GM19328 (cell line): ENCODE data around the gene MGAT4A.
"Not testable (repeated sequence)": the region's sequence is repeated elsewhere in the genome, so short reads cannot be mapped to it uniquely, and the experiment has no call there.

Experiments used
- ATAC-seq: cut with Tn5 transposase; IDR thresholded peaks from one replicate; pipeline ENCODE4 v1.9.1; 2021; ENCODE audit warnings: mild to moderate bottlenecking, moderate library complexity; ENCODE audit not compliant: unreplicated experiment

Gene MGAT4A

DNA sequence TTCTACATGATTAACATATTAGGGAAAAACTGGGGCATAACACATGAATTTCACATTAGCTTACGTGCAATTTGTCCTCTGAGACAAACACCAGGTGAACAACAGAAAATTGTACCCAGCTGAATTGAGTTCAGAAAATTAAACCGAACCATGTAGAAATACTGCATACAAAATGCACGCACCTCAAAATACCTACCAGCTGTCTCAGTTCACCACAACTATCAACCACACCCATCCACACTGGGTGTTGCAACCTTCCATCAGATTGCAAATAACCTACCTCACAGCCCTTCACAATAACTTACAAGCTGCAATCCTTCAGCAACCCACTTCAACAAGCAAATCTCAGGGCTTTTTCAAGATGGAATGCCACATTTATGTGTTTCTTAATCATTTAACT is 66.6 kb downstream of the MGAT4A start:
- ATAC-seq = no peak

DNA sequence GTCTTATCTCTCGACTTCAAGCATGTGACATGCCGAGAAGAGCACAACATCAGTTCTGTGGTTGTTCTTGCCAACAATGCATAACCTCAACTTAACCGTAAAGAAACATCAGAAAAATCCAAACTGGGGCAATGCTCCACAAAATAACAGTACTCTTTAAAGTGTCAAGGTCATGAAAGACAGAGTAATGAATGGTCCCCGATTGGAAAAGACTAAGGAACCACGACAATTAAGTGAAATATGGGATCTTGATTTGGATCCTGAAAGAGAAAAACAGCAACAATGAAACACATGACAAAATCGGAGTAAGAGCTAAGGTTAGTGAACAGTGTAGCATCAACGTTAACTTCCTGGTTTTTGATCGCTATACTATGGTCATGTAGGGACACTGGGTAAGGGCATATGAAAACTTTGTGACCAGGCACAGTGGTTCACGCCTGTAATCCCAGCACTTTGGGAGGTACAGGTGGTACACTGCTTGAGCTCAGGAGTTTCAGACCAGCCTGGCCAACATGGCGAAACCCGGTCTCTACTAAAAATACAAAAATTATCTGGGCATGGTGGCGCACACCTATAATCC is 67.3 kb downstream of the MGAT4A start:
- no peak for ATAC-seq

DNA sequence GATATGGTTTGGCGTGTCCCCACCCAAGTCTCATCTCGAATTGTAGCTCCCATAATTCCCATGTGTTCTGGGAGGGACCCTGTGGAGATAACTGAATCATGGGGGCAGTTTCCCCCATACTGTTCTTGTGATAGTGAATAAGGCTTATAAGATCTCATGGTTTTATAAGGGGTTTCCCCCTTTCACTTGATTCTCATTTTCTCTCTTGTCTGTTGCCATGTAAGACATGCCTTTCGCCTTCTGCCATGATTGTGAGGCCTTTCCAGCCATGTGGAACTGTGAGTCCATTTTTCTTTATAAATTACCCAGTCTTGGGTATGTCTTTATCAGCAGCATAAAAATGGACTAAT is 71.5 kb downstream of the MGAT4A start:
- not testable (repeated sequence) for ATAC-seq

DNA sequence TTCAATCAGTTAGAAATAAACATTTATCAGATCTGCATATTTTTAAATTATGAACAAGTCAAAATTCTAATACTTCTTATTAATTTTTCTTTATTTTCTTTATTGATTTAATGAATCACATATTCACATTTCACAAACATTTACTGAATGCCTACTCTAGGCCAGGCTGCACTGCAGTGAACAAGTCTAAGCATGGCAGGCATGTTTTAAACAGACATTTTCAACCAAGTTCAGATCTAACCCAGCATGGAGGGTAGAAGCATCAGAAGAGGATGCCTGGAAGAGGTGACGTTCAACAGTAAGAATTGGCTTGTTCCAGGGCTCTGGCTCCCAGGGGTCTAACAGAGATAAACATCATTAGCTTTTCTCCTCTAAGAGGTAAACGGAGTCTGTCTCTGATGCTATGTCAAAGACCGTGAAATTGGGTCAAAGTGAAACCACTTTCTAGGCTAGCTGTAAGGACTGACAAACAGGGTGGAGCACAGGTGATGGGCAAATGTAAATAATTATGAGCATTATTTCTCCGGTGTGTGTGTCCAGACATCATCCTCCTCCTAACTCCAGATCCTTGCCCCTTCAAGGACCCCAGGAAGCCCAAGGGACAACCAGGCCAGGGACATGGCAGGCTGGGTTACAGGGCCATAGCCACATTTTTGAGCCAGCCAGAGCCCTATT is 72.0 kb downstream of the MGAT4A start:
- ATAC-seq = no peak

DNA sequence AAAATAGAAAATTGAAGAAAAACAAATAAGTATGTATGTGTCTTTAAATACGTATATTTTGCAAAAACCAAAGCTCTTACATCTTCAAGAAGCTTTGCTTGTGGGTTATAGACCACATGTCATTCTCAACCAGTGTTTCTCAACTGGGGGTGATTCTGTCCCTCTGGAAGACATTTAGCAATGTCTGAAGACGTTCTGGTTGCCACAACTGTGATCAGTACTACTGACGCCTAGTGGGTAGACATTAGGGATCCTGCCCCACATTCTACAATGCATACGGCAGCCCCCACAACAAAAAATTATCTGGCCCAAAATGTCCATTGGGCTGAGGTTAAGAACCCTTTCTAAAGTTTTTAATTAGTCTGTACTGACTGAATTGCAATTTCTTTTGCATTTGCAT is 74.1 kb downstream of the MGAT4A start:
- ATAC-seq = no peak

DNA sequence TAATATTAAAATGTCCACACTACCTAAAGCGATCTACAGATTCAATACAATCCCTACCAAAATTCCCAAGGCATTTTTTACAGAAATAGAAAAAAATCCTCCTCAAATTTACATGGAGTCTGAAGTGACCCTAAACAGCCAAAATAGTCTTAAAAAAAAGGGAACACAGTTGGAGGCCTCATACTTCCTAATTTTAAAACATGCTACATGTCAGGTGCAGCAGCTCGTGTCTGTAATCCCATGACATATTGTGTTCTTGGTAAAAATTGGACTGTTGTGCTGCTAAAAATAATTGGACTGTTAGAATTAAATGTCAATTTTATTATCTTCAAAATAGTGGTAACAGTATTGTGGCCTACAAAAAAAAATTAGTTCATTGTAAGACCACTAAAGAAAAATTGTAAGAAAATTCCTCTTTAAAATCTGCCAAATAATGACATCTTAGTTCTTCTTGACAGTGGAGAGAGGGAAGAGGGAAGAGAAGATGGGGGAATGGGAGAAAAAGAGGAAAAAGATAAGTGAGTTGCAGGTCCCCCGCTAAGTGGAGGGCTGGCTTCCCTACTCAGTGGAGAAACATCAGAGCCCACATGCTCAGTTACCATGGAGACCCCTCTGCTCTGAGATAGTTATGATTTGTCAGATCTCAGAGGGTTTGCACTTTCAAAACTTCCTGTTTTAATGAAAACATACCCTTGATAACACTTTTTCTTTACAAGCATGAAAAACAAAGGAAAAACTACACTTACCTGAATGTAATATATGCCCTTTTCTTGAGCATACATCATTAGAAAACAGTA is 76.0 kb downstream of the MGAT4A start:
- no peak for ATAC-seq

DNA sequence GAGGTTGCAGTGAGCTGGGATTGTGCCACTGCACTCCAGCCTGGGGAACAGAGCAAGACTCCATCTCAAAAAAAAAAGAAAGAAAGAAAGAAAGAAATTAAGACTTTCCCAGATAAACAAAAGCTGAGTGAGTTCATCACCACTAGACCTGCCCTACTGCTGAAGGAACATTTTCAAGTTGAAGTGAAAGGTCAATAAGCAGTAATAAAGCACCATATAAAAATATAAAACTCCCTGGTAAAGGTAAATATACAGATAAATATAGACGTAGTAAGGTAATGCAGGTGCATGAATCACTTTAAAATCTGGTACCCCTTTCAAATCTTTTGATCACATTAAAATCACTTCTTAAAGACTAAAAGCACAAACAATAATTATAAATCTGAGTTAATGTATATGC is 79.9 kb downstream of the MGAT4A start:
- no peak for ATAC-seq

DNA sequence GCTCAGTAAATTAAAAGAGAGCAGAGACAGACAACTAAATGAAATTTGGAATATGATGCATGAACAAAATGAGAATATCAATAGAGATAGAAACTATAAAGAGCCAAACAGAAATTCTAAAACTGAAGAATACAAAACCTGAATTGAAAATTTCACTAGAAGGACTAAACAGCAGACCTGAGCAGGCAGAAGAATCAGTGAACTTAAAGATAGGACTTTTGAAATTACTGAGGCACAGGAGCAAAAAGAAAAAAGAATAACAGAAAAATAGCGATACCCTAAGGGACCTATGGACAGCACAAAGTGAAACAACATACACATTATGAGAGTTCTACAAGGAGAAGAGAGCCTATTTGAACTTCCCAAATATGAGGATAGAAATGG is 80.9 kb downstream of the MGAT4A start:
- no peak for ATAC-seq

DNA sequence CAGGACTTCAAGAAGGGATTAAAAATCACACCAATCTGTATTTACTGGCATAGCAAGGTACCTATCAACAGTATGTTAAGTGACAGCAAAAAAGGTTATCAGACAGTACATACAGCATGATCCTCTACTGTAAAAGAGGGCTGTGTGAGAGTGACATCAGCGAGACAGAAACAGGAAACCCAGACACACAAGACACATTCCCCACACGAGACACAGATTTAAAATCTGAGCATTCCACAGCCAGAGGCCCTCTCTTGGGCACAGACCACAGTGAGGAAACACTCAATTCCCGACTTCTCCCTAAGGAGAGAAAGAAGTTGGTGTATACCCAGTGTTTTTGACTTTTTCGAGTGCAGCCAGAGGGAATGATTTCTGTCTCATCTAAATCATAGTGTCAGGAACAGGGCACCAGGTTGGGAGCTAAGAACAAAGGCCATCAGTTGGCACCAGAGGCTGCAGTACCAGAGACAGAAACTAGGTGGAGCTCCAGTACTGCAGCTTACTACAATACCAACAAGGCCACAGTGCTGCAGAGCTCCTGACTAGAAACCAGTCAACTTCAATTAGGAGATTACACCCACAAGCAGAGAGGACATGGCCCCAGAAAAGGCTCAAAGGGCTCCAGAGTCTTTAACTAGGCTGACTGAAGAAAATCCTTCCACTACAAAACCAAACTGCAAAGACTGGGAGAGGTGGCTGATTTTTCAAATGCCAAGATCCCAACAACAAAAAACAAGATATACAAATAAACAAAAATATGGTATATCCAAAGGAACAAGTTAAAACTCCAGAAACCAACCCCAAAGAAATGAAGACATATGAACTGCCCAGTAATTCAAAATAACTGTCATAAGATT is 81.6 kb downstream of the MGAT4A start:
- no peak for ATAC-seq

DNA sequence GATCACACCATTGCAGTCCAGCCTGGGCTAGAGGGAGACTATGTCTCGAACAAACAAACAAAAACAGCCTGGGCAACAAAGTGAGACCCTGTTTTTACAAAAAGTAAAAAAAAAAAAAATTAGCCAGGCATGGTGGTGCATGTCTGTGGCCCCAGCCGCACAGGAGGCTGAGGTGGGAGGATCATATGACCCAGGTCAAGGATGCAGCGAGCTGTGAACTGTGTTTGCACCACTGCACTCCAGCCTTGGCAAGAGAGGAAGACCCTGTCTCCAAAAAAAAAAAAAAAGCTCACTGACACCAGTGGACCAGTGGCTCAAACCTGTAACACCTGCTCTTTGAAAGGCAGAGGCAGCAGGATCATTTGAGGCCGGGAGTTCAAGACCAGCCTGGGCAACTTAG is 82.5 kb downstream of the MGAT4A start:
- no peak for ATAC-seq

DNA sequence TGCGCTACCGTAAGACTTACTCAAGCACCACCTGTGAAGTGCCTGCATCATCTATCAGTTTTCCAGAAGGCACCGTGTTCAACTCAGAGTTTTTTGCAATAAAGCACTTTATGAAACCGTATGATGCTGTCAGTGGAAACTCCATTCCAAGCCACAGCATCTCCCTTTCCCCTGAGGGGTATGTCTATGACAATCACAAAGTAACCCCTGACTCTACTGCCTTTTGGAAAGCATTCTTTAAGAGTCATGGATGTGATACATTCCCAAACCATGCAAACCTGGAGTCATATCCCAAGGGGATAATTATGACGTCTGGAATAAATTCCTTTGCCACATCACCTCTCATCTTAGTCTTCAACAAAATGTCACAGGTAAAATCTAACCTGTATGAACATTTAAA is 83.3 kb downstream of the MGAT4A start:
- no peak for ATAC-seq

DNA sequence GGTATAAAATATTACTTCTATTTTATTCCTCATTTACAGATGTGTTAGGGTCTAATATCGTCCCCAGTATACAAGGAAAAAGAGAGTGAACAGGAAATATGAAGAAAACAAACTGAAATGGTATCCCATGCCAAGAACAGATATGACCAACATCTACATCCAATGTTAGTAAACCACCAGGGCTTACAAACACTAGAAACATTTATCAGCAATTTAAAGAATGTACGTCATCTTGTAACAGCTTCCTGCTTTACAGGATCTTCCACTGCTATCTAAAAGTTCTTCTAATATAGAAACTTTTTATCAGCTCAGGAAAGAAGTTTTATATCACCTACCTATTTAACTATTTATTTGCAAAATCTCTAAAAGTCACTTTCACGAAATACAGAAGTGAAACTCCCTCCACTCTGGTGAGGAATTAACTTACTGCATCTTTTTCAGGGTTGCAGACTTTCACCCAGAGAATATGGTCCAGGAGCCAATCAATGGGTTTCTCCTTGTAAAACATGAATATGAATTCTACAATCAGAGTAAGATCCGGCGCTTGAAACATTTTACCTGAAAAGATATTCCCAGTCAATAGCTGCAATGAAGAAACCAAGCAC is 87.3 kb downstream of the MGAT4A start:
- ATAC-seq = no peak

DNA sequence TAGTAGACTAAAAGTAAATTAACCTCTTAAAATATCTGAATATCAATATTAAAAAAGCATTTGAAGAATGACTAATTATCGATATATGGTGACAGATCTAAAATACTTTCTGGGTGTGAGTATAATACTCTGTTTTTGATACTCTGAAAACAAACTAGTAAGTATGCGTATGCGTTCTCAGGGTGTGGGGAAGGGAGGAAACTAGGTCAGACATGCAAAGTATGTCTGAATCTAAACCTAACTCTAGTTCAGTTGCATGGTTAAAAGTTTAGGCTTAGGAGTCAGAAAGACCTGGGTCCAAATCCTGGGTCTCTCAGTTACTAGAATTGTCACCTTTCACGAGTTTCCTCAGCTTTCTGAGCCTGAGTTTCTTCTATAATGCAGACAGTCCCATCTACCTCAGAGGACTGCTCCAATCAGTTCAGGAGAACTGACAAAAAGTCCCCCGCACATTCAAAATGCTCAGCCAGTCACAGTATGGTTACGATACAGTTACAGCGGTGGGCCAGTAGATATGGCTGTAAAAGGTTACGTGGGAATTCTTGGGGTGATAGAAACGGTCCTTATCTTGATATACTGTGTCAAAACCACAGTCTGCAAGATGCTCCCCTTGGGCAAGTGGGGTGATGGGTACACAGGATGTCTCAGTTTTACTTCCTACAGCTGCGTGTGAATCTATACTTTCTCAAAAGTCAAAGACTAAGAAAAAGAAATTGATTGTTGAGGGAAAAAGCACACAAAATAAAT is 93.4 kb downstream of the MGAT4A start:
- no peak for ATAC-seq

DNA sequence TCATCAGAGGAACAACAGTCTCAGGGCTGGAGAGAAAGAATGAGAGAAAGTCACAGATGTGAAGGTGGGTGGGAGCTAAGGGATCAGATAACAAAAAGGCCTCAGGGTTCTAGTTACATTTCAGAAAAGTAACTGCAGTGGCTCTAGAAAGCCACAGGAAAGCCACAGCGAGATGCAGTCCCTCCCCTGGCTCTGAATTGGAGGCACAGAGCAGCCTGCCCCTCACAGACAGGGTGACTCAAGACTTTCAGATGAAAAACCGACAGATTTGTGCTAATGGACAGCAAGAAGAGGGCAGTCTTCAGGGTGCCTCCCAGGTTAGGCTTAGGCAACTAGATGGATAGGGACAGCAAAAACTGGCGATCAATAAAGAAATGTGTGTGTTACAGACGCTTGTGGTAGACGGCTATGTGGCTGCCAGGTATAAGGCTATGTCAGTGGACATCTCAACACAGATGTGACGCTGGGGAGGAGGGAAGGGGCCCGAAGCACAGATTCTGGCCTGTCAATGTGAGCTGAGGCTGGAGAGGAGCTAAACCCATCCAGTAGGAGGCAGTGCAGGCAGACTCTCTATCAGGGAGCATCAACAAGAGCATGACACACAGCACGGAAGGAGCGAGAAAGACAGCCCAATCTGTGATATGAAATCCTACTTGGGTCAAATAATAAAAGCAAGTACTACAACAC is 96.4 kb downstream of the MGAT4A start:
- no peak for ATAC-seq

DNA sequence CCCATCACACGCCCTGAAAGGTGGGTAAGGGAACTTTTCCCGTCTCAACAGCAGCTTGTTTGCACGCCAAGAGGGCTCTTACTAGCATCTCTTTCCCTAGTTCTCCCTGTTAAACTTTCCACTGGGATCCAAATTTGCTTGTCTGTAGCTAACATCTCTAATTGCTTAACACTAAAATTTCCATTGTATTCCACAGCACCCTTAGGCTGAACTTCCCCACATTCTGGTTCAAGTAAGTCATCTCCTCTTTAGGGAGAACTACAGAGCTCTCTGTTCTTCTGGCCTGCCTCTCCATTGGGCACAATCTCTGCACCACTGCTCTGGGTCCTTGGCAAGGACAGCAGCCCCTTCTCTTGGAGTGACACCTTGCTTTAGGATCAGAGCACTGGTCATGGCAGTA is 98.6 kb downstream of the MGAT4A start:
- no peak for ATAC-seq

DNA sequence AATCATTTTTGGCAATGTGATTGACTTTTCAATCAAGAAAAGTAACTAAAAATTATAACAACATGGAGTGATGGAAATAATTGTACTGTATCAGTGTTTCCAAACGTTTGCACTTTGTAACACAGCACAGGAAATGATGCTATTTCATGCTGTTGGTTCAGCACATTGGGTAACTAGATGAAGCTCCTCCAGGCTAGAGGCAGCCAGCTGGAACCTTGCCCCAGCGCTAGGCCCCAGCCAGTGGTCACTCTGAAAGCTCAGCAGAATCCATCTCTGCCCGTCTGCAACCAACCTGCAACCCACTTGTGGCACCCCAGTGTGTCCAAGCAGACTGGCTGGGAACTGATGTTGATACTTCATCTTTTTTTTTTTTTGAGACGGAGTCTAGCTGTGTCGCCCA is 107.3 kb downstream of the MGAT4A start:
- ATAC-seq = no peak

DNA sequence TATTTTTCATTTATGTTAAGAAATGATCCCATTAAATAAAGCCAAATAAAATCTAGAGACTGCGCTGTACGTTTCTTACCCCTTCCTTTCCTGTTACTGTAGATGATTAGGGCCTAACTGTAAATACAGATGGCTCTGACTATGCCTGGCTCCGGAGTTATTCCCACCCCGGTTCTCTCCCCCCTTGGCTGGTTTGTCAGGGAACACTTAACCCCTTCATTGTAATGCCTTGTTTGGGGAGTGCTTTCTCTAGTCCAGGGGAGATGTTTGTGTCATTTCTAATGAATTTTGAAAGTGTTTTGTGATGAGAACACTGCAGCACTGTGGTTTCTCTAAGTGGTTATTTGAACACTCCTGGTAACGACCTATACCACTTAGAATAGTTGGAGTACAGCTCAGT is 113.8 kb downstream of the MGAT4A start:
- ATAC-seq = no peak

DNA sequence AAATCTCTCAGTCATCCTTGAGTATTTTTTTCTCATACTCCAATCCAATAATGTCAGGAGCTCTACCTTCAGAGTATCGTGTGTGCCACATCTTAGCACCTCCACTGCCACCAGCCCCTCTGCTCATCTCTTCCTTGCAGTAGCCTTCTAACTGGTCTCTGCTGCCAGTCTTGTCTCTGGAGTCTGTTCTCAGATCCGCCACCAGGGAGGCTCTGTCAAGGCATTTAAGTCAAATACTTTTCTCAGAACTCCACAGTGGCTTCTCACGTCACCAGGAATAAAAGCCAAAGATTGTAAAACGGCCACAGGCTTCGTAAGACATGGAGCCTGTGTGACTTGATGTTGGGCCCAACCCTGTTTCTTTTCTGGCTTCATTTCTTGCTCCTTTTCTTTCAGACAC is 115.5 kb downstream of the MGAT4A start:
- no peak for ATAC-seq

DNA sequence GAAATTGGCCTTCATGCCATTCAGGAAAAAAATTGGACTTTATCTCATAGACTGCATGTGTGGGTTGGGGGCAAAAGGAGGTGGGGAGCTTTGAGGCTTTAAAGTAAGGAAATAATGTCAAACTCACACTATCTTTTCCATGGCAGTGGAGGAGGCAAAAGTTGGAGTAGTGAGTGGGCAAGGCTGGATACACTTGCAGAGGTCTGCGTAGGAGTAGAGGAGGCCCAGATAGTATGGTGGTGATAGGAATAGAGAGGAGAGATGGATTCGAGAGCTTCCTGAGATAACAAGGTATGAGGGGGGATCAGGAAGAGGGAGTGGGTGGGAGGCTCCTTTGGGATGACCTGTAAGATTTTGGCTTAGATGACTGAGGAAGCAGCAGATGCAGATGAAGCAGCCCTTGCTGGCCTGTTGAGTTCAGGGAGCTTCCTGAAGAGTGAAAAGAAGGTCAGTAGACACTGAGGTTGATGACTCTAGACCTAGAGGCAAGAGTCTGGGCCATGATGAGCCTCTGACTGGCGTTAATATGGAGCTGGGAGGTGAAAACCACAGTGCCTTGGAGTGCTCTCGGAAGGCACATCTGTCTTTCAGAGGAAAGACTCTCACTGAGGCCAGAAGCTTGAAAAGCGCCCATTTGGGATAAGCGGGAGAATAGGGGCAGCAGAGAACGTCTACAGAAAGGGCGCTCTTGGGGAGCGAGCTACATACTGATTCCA is 116.8 kb downstream of the MGAT4A start:
- no peak for ATAC-seq
